ENCODE results near the gene SAMD8. TPM values are rescaled to one million over a fixed set of nuclear protein-coding genes. Genes with fewer than 3 reads are reported as not detected.

The SAMD8 gene
- total RNA-seq, 1 experiment from 2014 or later = 23.6 TPM

DNA sequence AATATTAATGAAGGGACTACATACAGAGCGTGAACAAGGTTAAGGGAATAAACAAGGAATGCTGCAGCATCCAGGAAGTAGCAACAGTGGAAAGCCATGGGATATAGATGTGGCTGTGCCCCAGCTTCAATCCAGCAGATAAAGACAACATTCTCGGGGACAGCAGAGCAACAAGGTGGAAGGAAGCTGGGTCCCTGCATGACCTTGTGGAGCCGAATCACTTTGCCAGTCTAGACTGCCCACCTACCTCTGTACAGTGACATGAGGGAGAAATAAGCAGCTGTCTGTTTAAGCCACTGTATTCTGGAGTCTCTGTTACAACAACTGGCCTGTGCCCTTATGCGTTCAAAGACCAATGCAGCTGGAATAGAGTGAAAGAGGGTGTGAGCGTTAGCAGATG lies 30.1 kb upstream of the SAMD8 start:
- ATAC-seq = no peak
- RAD21 ChIA-PET (ENCODE audit: low non-redundant PET in 1 of 2, low total read pairs in 2 of 2, uncharacterized antibody in 2 of 2, unreplicated experiment in 2 of 2) = no interaction called here

More for the DNA sequence above, 30.1 kb upstream of the SAMD8 start:
- TF ChIP-seq, protein P1, sequence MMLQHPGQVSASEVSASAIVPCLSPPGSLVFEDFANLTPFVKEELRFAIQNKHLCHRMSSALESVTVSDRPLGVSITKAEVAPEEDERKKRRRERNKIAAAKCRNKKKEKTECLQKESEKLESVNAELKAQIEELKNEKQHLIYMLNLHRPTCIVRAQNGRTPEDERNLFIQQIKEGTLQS (IDR thresholded peaks at IDR 0.05) = no peak
- TF ChIP-seq ZNF274 (IDR thresholded peaks at IDR 0.05; ENCODE audit: low read depth, low read length) = no peak
- TF ChIP-seq, protein P2, sequence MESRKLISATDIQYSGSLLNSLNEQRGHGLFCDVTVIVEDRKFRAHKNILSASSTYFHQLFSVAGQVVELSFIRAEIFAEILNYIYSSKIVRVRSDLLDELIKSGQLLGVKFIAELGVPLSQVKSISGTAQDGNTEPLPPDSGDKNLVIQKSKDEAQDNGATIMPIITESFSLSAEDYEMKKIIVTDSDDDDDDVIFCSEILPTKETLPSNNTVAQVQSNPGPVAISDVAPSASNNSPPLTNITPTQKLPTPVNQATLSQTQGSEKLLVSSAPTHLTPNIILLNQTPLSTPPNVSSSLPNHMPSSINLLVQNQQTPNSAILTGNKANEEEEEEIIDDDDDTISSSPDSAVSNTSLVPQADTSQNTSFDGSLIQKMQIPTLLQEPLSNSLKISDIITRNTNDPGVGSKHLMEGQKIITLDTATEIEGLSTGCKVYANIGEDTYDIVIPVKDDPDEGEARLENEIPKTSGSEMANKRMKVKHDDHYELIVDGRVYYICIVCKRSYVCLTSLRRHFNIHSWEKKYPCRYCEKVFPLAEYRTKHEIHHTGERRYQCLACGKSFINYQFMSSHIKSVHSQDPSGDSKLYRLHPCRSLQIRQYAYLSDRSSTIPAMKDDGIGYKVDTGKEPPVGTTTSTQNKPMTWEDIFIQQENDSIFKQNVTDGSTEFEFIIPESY (IDR thresholded peaks at IDR 0.05; ENCODE audit: extremely low read depth, insufficient replicate concordance, low read length) = no peak
- TF ChIP-seq, protein P3, sequence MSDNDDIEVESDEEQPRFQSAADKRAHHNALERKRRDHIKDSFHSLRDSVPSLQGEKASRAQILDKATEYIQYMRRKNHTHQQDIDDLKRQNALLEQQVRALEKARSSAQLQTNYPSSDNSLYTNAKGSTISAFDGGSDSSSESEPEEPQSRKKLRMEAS (IDR thresholded peaks at IDR 0.05) = no peak
- TF ChIP-seq RAD21 (IDR thresholded peaks at IDR 0.05; ENCODE audit: low read depth) = no peak
- no peak for TF ChIP-seq ELF1 (IDR thresholded peaks at IDR 0.05; ENCODE audit: borderline replicate concordance, low read depth)
- no peak for TF ChIP-seq EGR1 (IDR thresholded peaks at IDR 0.05; ENCODE audit: low read depth)
- no peak for TF ChIP-seq SP1 (IDR thresholded peaks at IDR 0.05; ENCODE audit: low read depth)
- TF ChIP-seq CEBPB (IDR thresholded peaks at IDR 0.05; ENCODE audit: low read depth) = no peak
- TF ChIP-seq POLR2A (IDR thresholded peaks at IDR 0.05; ENCODE audit: borderline replicate concordance, extremely low read depth, insufficient read depth, insufficient read length) = no peak
- no peak overlapping the region for H3K4me3 ChIP-seq (replicated peaks in 1 of 2; ENCODE audit: low read depth in 1 of 2, low read length in 2 of 2)
- H3K79me2 ChIP-seq (ENCODE audit: insufficient read depth, low read length) = no peaks in the 10 kb centered on the region
- DNase-seq (ENCODE audit: low read depth, low spot score) = no peak
- H3K4me1 ChIP-seq (ENCODE audit: control insufficient read depth in 1 of 2, insufficient read depth in 2 of 2, low read length in 2 of 2) = no peaks in the 10 kb centered on the region
- H3K27ac ChIP-seq (ENCODE audit: low read depth, low read length) = no peak overlapping the region
- BruUV-seq (replicated peaks) = no TSS peak
- no peak overlapping the region for H3K9ac ChIP-seq (ENCODE audit: low read length)
- POLR2A ChIA-PET = no interaction called here
- H3K27me3 ChIP-seq (ENCODE audit: insufficient read depth, low read length) = no peaks in the 10 kb centered on the region
- H2AFZ ChIP-seq (ENCODE audit: low read depth, low read length, poor library complexity, severe bottlenecking) = no peak overlapping the region
- no peaks in the 10 kb centered on the region; a peak in 1 of 4 replicates for H3K9me3 ChIP-seq (ENCODE audit: control insufficient read depth in 1 of 2, insufficient read depth in 1 of 2, low read depth in 1 of 2, low read length in 2 of 2)
- CTCF ChIA-PET = no interaction called here
- H4K20me1 ChIP-seq (ENCODE audit: insufficient read depth) = no peaks in the 10 kb centered on the region
- H3K4me2 ChIP-seq (ENCODE audit: low read length) = no peak overlapping the region
- intact Hi-C loops (cut with micrococcal nuclease) = no loop called here
- H3K36me3 ChIP-seq (ENCODE audit: control insufficient read depth in 1 of 2, insufficient read depth in 2 of 2, low read length in 2 of 2) = no peaks in the 10 kb centered on the region
- H3K9me2 ChIP-seq (ENCODE audit: insufficient read depth) = no peaks in the 10 kb centered on the region

Data from HCT116 (cell line).